Muscle of back (tissue), 13 donors: ENCODE results near the gene TLDC2. TPM values are rescaled to one million over a fixed set of nuclear protein-coding genes. Genes with fewer than 3 reads are reported as not detected.
"Not testable (repeated sequence)": the region's sequence is repeated elsewhere in the genome, so short reads cannot be mapped to it uniquely, and the experiment has no call there.

ENCODE experiments used
- DNase-seq, 3 donors: peaks; one replicate each; pipeline versions ENCODE4 v3.0.0 to v3.0.0-alpha.2; 2013
- long read RNA-seq, 9 donors: transcript quantifications; one replicate each; lab custom pipeline, GENCODE V29; 2026
- polyA plus RNA-seq, 10 donors: library from polyadenylated mRNA; unstranded; fragments of 120-200 nt; gene quantifications; one replicate each; pipeline ENCODE4 v1.2.1, GENCODE V29; 2013; ENCODE audit not compliant: insufficient read length in 10 of 10

Gene TLDC2
- polyA plus RNA-seq: 1 to 10 TPM in 3 of 10 donors, under 1 TPM in 6, not detected in 1; 0.18 to 1.4 (median 0.71) TPM
- long read RNA-seq, donor 1: 0 reads
- long read RNA-seq, donor 2: 0 reads
- long read RNA-seq, donor 3: 0 reads
- long read RNA-seq, donor 4: 0 reads
- long read RNA-seq, donor 5, partial matches to known transcripts: 8 of 8 reads
- long read RNA-seq, donor 5, other reads (novel, unspliced or antisense): 0 of 8 reads
- long read RNA-seq, donor 6, partial matches to known transcripts: 5 of 5 reads
- long read RNA-seq, donor 6, other reads (novel, unspliced or antisense): 0 of 5 reads
- long read RNA-seq, donor 7: 0 reads
- long read RNA-seq, donor 8: 0 reads
- long read RNA-seq, donor 9: 0 reads

DNA sequence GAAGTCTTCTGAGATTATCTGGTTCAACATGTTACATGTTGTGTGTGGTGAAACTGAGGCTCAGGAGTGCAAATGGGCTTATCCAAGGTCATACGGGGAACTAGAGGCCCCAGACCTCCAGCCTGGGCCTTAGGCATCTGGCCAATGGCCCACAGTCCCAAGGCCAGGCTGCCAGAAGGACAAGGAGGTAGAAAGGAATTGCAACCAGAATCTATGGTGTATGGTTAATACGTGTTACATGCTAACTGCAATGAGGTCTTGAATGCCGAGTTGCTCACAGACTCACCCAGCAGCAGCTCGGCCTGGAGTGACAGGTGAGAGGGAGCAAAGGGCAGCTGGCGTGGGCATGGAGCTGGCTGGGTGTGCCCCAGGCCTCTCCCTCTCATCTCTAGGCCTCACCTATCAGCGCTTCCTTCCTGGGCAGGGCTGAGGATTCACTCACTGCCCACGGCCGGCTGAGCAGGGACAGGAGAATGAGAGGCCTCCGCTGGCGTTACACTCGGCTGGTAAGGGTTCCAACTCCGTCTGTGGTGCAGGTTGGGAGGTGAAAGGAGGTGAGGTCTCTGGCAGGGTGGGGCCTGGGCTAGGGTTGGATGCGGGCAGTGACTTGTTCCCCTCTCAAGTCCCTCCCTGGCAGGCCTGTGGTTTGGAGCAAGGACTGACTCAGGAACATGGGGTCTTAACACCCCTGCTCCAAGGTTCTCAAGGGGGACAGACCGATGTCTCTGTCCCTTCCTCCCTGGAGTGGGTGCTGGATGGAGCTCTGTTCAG is at the start of gene TLDC2:
Gene TLDC2, plus strand, starts transcription at position 437 of the 771 bp plus-strand sequence. Its CDS starts 37 bp downstream, at position 474.
- no peak for DNase-seq

DNA sequence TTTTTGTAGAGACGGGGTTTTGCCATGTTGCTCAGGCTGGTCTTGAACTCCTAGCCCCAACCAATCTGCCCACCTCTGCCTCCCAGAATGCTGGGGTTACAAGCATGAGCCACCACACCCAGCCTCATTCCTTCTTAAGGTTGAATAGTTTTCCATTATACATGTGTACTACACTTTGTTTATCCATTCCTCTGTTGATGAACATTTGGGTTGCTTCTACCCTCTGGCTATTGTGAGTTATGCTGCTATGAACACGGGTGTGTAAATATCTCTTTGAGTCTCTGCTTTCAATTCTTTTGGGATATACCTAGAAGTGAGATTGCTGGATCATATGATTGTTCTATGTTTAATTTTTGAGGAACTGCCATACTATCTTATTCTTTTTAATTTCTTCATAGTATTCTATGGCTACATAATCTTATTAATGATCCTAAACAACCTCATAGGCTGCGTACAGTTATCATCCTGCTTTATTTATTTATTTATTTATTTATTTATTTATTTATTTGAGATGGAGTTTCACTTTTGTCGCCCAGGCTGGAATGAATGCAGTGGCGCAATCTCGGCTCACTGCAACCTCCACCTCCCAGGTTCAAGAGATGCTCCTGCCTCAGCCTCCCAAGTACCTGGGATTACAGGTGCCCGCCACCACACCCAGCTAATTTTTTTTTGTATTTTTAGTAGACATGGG is 49.2 kb upstream of the TLDC2 start:
- DNase-seq: peak in 1 of 3 donors; percentile 1

DNA sequence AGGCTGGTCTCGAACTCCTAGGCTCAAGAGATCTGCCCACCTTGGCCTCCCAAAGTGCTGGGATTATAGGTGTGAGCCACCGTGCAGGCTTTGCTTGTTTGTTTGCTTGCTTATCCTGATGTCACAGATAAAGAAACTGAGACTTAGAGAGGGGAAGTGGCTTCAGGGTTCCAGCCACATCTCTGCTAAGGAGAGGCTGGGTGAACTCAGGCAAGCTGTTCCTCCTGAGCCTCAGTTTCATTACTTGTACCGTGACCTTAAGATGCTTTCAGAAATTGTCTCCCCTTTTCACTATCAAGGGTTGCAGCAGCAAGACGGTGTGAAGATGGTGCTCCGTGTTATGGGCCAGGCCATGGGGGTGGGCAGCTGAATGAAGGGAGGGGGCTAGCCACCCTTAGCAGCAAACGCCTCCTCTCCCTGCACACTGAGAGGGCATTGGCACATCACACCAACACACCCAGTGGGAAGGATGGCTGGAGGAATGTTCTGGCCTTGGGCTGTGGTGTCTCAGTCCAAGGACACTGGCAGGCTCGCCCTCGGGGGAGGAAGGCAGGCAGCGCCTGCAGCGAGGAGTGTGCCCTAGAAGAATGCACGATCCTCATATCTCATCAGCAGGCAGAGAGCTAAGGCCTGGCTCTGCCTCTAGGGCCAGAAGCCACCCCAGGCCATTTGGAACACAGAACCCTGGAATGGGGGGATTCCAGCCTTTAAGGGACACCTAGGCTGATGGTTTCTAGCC is 48.2 kb upstream of the TLDC2 start:
- DNase-seq: peak in 1 of 3 donors; percentile 1

DNA sequence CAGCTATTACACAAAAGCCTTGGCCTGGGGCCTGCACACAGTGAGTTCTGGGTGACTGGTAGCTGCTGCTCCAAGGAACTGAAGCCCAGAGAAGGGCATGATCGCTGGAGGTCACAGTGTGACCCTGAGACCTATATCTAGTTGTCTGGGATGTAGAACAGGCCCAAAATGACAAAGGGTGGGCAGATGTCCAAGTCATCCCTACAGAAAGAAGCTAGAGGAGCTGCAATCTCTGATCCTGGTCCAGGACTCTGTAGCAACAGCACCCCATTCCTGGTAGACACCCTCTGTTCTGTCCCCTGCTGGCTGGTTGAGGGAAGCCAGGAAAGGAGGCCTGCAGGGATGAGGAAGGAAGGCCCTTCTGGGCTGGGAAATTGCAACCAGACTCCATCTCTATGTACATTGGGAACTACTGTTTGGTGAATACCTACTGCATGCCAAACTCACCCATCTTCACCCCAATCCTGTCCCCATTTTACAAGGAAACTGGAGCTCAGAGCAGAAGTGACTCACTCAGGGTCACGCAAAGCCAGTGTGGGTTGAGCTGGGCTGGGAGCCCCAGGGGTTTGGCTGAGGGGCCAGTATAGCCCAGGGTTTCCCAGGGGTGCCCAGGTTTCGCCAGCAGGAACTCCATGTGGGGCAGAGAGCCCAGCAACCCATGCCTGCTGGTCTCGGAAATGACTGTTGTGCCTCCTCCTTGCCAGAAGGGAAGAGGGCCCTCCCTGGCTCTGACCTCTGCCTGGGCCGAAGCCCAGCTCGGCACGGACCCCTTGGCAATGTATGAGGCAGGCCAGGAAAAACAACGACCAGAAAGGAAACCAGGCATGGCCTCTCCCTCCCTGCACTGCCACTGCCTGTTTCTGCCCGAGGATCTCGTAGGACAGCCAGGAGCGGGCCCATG is 44.9 kb upstream of the TLDC2 start:
- peak in 1 of 3 donors; percentile 16 for DNase-seq

DNA sequence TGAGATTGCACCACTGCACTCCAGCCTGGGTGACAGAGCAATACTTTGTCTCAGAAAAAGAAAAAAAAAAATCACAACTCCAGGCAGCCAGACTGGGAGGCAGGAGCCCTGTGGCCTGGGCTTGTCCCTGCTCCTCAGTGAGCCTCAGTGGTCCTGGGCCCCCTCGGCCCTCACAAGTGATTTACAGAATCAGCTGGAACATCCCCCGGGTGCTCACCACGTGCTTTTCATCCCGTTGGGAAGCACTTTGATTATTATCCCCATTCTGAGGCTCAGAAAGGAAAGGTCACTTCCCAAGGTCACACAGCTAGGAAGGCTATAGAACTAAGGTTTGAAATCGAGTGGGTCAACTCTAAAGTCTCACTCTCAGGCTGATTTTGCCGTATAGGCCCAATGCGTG is 43.1 kb upstream of the TLDC2 start:
- no peak for DNase-seq

DNA sequence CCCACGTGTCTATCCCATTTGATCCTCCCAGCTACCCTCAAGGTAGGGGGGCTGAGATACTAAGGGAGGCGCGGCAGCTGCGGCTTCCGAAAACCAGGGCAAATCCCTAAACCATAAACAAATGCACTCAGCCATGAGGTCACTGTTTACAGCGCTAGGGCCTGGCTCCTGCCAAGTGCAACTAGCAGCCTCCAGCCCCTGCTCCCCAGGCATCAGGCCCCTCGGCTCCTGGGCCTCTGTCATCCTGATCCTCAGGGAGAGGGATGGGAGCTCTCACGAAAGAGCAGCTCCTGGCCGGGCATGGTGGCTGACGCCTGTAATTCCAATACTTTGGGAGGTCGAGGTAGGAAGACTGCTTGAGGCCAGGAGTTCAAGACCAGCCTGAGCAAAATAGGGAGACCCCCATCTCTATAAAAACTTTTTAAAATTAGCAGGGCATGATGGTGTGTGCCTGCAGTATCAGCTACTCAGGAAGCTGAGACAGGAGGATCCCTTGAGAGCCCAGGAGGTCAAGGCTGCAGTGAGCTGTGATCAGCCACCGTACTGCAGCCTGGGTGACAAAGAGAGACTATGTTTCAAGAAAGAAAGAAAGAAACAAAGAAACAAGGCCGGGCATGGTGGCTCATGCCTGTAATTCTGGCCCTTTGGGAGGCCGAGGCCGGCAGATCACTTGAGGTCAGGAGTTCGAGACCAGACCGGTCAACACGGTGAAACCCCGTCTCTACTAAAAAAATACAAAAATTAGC is 42.5 kb upstream of the TLDC2 start:
- peak in 2 of 3 donors; percentile 34 to 77 for DNase-seq

DNA sequence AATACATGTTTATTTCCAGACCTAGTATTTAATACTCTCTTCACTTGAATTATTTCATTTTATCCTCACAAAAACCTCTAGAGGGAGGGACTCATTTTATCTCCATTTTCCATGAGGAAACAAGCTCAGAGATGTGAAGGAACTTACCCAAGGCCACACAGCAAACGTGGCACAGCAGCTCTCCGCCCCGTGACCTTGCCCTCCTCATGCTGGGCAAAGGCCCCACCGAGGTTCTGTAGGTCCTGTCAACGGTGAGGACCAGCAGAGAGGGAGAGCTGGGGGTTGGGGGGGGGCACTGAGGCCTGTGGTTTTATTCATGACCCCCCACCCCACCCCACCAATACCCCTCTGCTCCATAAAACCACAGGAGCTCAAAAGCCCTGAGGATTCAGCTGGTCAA is 40.9 kb upstream of the TLDC2 start:
- no peak for DNase-seq

DNA sequence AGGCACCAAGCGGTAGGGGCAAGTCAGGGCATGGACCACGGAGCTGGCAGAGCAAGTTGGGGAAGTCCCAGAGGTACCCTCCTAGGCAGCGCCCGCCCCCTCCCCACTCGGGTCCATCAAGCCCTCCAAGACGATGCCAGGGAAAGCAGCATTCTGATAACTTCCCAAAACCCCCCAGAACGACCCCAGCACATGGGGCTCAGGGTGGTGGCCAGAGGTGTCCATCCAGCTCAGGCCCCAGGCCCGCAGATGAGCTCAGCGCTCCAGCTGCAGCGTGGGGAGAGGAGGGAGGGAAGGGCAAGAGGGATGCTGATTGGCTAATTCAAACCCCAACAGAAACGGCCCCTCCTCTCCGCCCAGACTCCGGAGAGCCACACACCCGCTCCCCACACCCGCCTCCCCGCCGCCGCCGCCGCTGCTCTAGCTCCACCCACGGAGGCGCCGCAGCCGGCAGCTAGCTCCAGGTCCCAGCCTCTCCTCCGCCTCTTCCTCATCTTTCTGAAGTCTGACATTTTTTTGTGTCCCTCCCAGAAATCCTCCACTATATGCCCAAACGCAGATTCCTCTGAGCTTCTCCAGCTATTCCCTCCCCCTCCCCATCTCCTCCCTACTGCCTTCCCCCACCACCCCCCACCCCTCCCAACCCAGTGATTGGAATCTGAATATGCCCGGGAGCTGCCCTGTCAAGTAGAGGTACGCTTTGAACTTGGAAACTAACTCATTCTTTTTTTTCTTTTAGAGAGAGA is 40.3 kb upstream of the TLDC2 start:
- peak; percentile 95 to 98 (median 95) for DNase-seq

DNA sequence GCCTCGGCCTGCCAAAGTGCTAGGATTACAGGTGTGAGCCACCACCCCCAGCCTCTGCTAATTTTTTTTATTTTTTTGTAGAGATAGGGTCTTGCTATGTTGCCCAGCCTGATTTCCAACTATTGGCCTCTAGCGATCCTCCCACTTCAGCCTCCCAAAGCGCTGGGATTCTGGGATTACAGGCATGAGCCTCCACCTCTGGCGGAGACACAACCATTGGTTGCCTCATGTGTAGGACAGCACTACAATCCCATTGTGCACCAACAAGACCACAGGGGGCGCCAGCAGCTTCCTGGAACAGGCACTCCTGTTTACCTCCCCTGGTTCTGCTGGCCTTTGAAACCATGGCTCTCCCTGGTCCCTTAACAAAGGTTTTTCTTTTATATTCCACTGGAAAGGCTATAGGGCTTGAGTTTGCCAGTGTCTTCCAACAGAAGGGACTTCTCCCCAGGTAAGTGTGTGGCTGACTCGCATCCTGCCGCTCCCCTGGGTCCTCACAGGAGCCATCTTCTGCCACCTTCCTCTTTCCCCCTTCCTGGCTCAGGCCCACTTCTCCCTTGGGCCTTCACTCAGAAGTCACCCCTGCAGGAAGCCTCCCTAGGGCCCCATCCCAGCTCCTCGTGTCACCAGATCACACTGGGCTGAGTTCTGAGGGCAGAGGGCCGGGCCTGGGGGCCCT is 39.2 kb upstream of the TLDC2 start:
- DNase-seq: no peak

DNA sequence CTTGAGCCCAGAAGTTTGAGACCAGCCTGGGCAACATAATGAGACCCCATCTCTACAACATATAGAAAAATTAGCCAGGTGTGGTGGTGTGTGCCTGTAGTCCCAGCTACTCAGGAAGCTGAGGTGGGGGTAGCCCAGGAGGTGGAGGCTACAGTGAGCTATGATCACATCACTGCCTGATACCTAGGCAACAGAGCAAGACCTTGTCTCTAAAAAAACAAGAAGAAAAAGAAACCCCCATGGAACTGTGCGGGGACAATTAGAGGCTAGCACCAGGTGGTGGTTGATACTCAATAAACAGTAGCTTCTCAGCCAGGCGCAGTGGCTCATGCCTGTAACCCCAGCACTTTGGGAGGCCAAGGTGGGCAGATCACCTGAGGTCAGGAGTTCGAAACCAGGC is 37.6 kb upstream of the TLDC2 start:
- not testable (repeated sequence) for DNase-seq

DNA sequence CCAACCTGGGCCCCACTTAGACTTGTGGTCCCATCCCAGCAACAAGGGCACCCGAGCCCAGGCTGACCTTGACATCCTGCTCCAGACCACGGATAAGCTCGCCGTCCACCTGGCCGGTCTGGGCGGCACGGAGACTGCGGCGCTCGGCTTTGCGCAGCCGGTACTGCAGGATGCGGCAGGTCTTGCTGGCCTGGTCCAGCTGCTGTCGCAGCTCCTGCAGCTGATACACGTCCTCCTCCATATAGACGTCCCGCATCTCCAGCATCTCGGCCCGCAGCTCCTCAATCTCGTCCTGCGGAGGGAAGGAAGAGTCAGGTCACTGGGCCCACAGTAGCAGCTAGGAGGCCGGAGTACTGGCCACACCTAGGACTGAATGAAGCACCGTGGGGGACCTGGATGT is 36.8 kb upstream of the TLDC2 start:
- peak in 1 of 3 donors; percentile 2 for DNase-seq

DNA sequence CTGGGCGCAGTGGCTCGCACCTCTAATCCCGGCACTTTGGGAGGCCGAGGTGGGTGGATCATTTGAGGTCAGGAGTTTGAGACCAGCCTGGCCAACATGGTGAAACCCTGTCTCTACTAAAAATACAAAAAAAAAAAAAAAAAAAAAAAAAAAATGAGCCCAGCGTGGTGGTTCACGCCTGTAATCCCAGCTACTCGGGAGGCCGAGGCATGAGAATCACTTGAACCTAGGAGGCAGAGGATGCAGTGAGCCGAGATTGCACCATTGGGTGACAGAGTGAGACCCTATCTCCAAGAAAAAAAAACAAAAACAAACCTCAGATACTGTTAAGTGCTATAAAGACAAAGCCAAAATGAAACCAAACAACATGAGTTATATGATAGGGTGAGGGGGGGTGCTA is 34.9 kb upstream of the TLDC2 start:
- not testable (repeated sequence) for DNase-seq

DNA sequence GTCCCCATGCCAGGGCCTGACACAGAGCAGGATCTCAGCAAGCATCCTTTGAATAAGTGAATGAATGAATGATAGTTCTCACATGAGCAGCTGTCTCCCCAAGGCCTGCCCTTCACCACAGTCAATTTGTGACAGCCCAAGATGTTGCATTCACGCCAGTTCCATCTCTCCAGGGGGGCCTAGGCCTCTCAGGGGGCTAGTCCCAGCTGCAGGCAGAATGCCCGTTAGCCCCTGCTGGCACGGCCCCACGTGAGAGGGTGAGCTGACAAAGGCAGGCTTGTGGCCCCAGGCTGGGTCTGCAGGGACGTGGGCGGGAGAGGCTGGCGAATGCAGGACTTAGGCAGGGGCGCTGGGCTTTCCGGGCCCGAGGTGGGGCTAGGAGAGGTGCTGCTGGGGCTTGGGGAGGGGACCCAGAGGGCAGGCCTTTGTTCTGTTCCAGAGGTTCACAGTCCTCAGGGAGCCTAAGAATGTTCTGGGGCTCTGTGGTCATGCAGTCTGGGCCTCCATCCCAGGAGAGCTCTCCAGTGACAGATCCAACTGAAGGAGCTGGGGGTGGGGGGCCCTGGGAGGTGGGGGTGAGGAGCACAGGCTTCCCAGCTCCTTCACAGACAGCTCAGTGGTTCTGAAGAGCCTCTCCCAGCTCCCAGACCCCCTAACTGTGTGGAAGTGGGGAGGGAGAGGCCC is 30.5 kb upstream of the TLDC2 start:
- DNase-seq: no peak

DNA sequence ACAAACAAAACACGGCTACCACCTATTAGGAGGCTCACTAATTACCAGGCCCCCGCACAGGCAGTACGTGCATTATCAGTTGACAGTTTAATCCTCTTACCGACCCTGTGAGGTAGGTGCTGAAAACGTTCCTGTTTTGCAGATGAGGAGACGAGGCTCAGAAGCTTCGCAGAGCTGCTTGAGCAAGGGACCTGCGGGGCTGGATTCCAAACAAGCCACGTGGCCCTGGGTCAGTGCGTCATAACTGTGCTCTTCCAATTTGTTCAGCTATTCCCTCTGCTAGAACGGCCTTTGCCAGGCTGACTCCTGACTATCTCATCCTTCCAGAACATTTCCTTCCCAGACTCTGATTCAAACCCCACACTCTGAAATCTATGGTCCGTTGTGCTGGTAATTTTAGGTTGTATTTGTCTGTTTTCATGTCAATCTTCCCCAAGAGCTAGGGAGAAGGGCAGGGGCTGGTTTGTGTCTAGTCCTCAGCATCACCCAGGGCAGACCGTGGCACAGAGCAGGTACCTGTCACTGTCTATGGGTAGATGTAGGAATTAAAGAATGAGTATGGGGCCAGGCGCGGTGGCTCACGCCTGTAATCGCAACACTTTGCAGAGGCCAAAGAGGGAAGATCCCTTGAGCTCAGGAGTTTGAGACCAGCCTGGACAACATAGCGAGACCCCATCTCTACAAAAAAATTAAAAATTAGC is 28.8 kb upstream of the TLDC2 start:
- peak; percentile 72 to 84 (median 81) for DNase-seq

DNA sequence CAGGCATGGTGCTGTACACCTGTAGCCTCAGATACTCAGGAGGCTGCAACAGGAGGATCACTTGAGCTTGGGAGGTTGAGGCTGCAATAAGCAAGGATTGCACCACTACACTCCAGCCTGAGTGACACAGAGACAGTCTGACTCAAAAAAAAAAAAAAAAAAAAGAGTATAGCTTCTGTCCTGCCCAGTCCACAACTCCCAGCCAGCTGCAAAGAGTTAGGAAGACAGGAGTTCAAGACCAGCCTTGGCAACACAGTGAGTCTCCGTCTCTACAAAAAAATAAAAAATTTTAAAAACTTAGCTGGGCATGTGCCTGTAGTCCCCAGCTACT is 28.3 kb upstream of the TLDC2 start:
- DNase-seq: peak in 1 of 3 donors; percentile 22

DNA sequence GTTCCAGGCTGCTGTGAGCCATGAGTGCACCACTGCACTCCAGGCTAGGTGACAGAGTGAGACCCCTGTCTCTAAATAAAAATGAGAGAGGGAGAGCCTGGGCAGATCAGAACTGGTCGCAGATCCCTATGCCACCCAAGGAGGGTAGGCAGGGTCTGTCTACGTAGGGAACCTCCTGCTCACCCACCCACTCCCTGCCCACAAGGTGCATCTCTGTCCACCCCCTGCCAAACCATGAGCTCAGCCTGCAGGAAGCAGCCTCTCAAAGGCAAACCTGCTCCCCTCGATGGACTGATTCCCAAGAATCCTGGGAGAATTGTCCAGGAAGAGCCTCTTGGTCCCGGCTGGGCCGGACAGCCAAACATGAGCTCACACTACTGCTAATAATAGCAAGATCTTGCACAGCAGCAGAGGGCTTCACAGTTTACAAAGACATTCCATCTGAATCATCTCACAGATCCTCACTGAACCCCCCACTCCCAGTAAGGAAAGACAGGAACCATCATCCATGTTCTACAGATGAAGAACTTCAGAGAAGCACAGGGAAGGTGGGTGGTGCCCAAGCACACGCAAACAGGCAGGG is 27.8 kb upstream of the TLDC2 start:
- DNase-seq: peak; percentile 75 to 89 (median 86)

DNA sequence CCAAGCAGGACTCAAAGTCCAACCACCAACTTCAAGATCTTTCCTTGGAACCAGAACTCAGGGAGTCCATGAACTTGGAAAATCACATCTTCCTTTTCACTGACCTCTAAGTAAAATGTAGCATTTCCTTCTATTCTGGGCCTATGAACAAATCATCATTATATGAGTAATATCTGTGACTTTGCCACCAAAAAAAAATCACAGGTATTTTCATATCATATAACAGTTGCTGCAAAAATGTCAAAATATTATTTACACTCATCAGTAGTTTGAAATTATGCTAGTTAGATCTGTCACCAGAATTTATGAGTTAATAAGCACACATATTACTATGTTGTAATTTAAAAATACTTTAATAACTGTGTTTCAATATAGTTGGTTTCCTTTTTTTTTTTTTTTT is 27.3 kb upstream of the TLDC2 start:
- no peak for DNase-seq
